ENCODE data around the gene NLGN1.

The NLGN1 gene

GRCh38 chr3:174049472-174049871 is 651.9 kb downstream of the NLGN1 start:
- Mint-ChIP-seq H3K4me1 (ENCODE audit: low read depth) (no peaks in the 10 kb centered on the region), H3K36me3 (ENCODE audit: low read depth) (no peaks in the 10 kb centered on the region), H3K4me3 (no peak overlapping the region), H3K27me3 (no peaks in the 10 kb centered on the region), H3K27ac (no peak overlapping the region), H3K9me3 (peaks cover 8% of the 10 kb centered on the region)
- DNase-seq: no peak

GRCh38 chr3:174051191-174051590 is 653.6 kb downstream of the NLGN1 start:
- Mint-ChIP-seq H3K4me3 (no peak overlapping the region), H3K27ac (no peak overlapping the region), H3K9me3 (peaks cover 5% of the 10 kb centered on the region), H3K36me3 (ENCODE audit: low read depth) (no peaks in the 10 kb centered on the region), H3K27me3 (no peaks in the 10 kb centered on the region), H3K4me1 (ENCODE audit: low read depth) (no peaks in the 10 kb centered on the region)
- no peak for DNase-seq

- DNase-seq: no peak
- H3K9me3 Mint-ChIP-seq: peaks cover 9% of the 10 kb centered on the region
- no peaks in the 10 kb centered on the region for H3K27me3 Mint-ChIP-seq
- no peaks in the 10 kb centered on the region for H3K36me3 Mint-ChIP-seq (ENCODE audit: low read depth)
- no peaks in the 10 kb centered on the region for H3K4me1 Mint-ChIP-seq (ENCODE audit: low read depth)
- H3K27ac Mint-ChIP-seq: no peak overlapping the region
- H3K4me3 Mint-ChIP-seq: no peak overlapping the region
Observed at GRCh38 chr3:174058804-174059203, 661.3 kb downstream of the NLGN1 start.

- H3K36me3 Mint-ChIP-seq (ENCODE audit: low read depth): no peaks in the 10 kb centered on the region
- no peak overlapping the region for H3K4me3 Mint-ChIP-seq
- no peaks in the 10 kb centered on the region for H3K4me1 Mint-ChIP-seq (ENCODE audit: low read depth)
- no peak overlapping the region for H3K27ac Mint-ChIP-seq
- H3K9me3 Mint-ChIP-seq: peaks cover 10% of the 10 kb centered on the region
- H3K27me3 Mint-ChIP-seq: no peaks in the 10 kb centered on the region
- DNase-seq: no peak
Observed at GRCh38 chr3:174060431-174060830, 662.9 kb downstream of the NLGN1 start.

- Mint-ChIP-seq H3K4me3 (no peak overlapping the region), H3K27me3 (no peaks in the 10 kb centered on the region), H3K36me3 (ENCODE audit: low read depth) (no peaks in the 10 kb centered on the region), H3K9me3 (peaks cover 11% of the 10 kb centered on the region), H3K4me1 (ENCODE audit: low read depth) (no peaks in the 10 kb centered on the region), H3K27ac (no peak overlapping the region)
- DNase-seq: no peak
Observed at GRCh38 chr3:174061162-174061561, 663.6 kb downstream of the NLGN1 start.

GRCh38 chr3:174061731-174062130 is 664.2 kb downstream of the NLGN1 start:
- peaks cover 11% of the 10 kb centered on the region for H3K9me3 Mint-ChIP-seq
- no peak overlapping the region for H3K4me3 Mint-ChIP-seq
- no peak overlapping the region for H3K27ac Mint-ChIP-seq
- H3K4me1 Mint-ChIP-seq (ENCODE audit: low read depth): no peaks in the 10 kb centered on the region
- H3K36me3 Mint-ChIP-seq (ENCODE audit: low read depth): no peaks in the 10 kb centered on the region
- H3K27me3 Mint-ChIP-seq: no peaks in the 10 kb centered on the region
- DNase-seq: no peak

- Mint-ChIP-seq H3K4me3 (no peak overlapping the region), H3K4me1 (ENCODE audit: low read depth) (no peaks in the 10 kb centered on the region), H3K27ac (no peak overlapping the region), H3K27me3 (no peaks in the 10 kb centered on the region), H3K9me3 (peaks cover 7% of the 10 kb centered on the region), H3K36me3 (ENCODE audit: low read depth) (no peaks in the 10 kb centered on the region)
- no peak for DNase-seq
Observed at GRCh38 chr3:174062923-174063322, 665.4 kb downstream of the NLGN1 start.

GRCh38 chr3:174068035-174068434 is 670.5 kb downstream of the NLGN1 start:
- Mint-ChIP-seq H3K27me3 (no peaks in the 10 kb centered on the region), H3K4me3 (no peak overlapping the region), H3K4me1 (ENCODE audit: low read depth) (no peaks in the 10 kb centered on the region), H3K36me3 (ENCODE audit: low read depth) (no peaks in the 10 kb centered on the region), H3K27ac (no peak overlapping the region), H3K9me3 (peaks cover 4% of the 10 kb centered on the region)
- no peak for DNase-seq

GRCh38 chr3:174072675-174073074 is 675.1 kb downstream of the NLGN1 start:
- H3K27me3 Mint-ChIP-seq: no peaks in the 10 kb centered on the region
- no peaks in the 10 kb centered on the region for H3K36me3 Mint-ChIP-seq (ENCODE audit: low read depth)
- no peak for DNase-seq
- peaks cover 2% of the 10 kb centered on the region for H3K9me3 Mint-ChIP-seq
- H3K4me1 Mint-ChIP-seq (ENCODE audit: low read depth): no peaks in the 10 kb centered on the region
- no peak overlapping the region for H3K4me3 Mint-ChIP-seq
- H3K27ac Mint-ChIP-seq: no peak overlapping the region

- no peaks in the 10 kb centered on the region for H3K27me3 Mint-ChIP-seq
- H3K4me1 Mint-ChIP-seq (ENCODE audit: low read depth): no peaks in the 10 kb centered on the region
- H3K36me3 Mint-ChIP-seq (ENCODE audit: low read depth): no peaks in the 10 kb centered on the region
- H3K9me3 Mint-ChIP-seq: peaks cover 2% of the 10 kb centered on the region
- no peak overlapping the region for H3K27ac Mint-ChIP-seq
- no peak for DNase-seq
- no peak overlapping the region for H3K4me3 Mint-ChIP-seq
Observed at GRCh38 chr3:174083706-174084105, 686.2 kb downstream of the NLGN1 start.

- Mint-ChIP-seq H3K27ac (no peak overlapping the region), H3K27me3 (no peaks in the 10 kb centered on the region), H3K4me1 (ENCODE audit: low read depth) (no peaks in the 10 kb centered on the region), H3K4me3 (no peak overlapping the region), H3K9me3 (peaks cover 5% of the 10 kb centered on the region), H3K36me3 (ENCODE audit: low read depth) (no peaks in the 10 kb centered on the region)
- DNase-seq: no peak
Observed at GRCh38 chr3:174089592-174089991, 692.0 kb downstream of the NLGN1 start.

GRCh38 chr3:174094669-174095068 is 697.1 kb downstream of the NLGN1 start:
- Mint-ChIP-seq H3K4me3 (no peak overlapping the region), H3K27ac (no peak overlapping the region), H3K4me1 (ENCODE audit: low read depth) (no peaks in the 10 kb centered on the region), H3K9me3 (peaks cover 3% of the 10 kb centered on the region), H3K27me3 (no peaks in the 10 kb centered on the region), H3K36me3 (ENCODE audit: low read depth) (no peaks in the 10 kb centered on the region)
- no peak for DNase-seq

- DNase-seq: no peak
- H3K36me3 Mint-ChIP-seq (ENCODE audit: low read depth): no peaks in the 10 kb centered on the region
- H3K27ac Mint-ChIP-seq: no peak overlapping the region
- no peaks in the 10 kb centered on the region for H3K4me1 Mint-ChIP-seq (ENCODE audit: low read depth)
- peaks cover 2% of the 10 kb centered on the region for H3K9me3 Mint-ChIP-seq
- no peaks in the 10 kb centered on the region for H3K27me3 Mint-ChIP-seq
- no peak overlapping the region for H3K4me3 Mint-ChIP-seq
Observed at GRCh38 chr3:174097686-174098085, 700.1 kb downstream of the NLGN1 start.

GRCh38 chr3:174098746-174099145 is 701.2 kb downstream of the NLGN1 start:
- DNase-seq: no peak
- Mint-ChIP-seq H3K9me3 (peaks cover 2% of the 10 kb centered on the region), H3K36me3 (ENCODE audit: low read depth) (no peaks in the 10 kb centered on the region), H3K27me3 (no peaks in the 10 kb centered on the region), H3K27ac (no peak overlapping the region), H3K4me1 (ENCODE audit: low read depth) (no peaks in the 10 kb centered on the region), H3K4me3 (no peak overlapping the region)

- no peaks in the 10 kb centered on the region for H3K27me3 Mint-ChIP-seq
- peaks cover 2% of the 10 kb centered on the region for H3K9me3 Mint-ChIP-seq
- no peaks in the 10 kb centered on the region for H3K4me1 Mint-ChIP-seq (ENCODE audit: low read depth)
- no peak for DNase-seq
- no peaks in the 10 kb centered on the region for H3K36me3 Mint-ChIP-seq (ENCODE audit: low read depth)
- no peak overlapping the region for H3K27ac Mint-ChIP-seq
- no peak overlapping the region for H3K4me3 Mint-ChIP-seq
Observed at GRCh38 chr3:174099724-174100123, 702.2 kb downstream of the NLGN1 start.

- Mint-ChIP-seq H3K4me3 (no peak overlapping the region), H3K27ac (no peak overlapping the region)
Observed at GRCh38 chr3:174100744-174101143, 703.2 kb downstream of the NLGN1 start.

More at GRCh38 chr3:174100744-174101143, 703.2 kb downstream of the NLGN1 start:
- Mint-ChIP-seq H3K4me1 (ENCODE audit: low read depth) (no peaks in the 10 kb centered on the region), H3K27me3 (no peaks in the 10 kb centered on the region), H3K9me3 (peaks cover 2% of the 10 kb centered on the region), H3K36me3 (ENCODE audit: low read depth) (no peaks in the 10 kb centered on the region)
- DNase-seq: no peak

Measured in activated T-cell treated with anti-CD3 and anti-CD28 coated beads, Interleukin-2, amount 50 U/mL, for 24 hours (primary cell).